DMS53 treated with DMSO at 0.1 percent for 48 hours (cell line): ENCODE measurements around the gene ZG16B.

Experiments used
- DNase-seq: peaks from one replicate; lab custom pipeline; 2025; ENCODE audit not compliant: unreplicated experiment; lab: John Stamatoyannopoulos, UW

Gene ZG16B

GRCh38 chr16:2865651-2866050, 35.5 kb downstream of the ZG16B start:
- no peak for DNase-seq

GRCh38 chr16:2866431-2866830, 36.3 kb downstream of the ZG16B start:
- DNase-seq, result no peak

DNA sequence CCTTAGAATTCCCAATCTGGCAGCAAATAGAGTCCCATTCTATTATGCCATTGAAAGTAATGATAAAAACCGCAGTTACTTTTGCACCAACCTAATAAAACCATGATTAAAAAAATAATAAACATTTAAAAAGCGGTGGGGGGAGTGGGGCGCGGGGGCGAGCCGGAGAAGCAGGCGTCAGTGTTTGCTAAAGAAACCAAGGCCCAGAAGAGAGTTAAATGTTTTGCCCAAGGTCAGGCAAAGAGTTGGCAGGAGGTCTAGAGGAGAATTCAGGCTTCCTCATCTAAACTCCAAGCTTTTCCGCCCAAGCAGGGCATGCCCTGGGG, 37.5 kb downstream of the ZG16B start:
- no peak for DNase-seq

GRCh38 chr16:2867987-2868789, 38.1 kb downstream of the ZG16B start:
- peak; percentile 78 for DNase-seq

DNA sequence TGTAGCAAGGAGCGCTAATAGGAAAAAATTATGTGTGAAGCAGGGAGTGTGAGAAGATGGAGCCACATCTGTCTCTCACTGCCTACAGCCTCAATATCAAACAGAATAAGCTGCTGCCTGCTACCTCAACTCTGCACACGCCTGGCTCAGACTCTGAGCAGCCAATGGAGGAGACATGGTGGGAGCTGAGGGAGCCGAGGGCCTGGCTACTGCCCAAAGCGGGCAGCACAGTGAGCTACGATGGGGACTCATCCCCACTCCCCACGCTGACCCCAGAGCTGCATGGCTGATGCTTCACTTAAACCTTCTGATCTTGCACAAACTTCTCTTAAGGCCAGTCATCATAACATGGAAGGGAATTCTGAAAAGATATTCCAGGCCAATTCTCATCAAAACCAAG, 41.8 kb downstream of the ZG16B start:
- no peak for DNase-seq

GRCh38 chr16:2874032-2874911, 44.2 kb downstream of the ZG16B start:
- no peak for DNase-seq

DNA sequence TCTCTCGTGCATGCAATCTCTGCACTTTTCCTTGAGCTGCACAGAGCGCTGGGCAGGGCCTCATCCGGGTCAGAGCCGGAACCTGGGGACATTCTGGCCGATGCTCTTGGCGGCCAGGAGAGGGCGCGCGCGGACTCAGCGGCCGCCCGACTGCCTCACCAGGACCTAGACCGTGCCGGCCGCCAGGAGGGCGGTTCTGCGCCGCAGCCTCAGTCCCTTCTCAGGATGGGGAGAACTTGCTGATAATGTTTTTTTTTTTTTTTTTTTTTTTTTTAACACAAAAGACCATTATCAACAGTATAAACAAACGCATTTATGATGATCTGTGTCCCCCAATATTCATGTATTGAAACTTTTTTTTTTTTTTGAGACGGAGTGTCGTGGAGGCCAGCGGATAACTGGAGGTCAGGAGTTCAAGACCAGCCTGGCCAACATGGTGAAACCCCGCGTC, 44.8 kb downstream of the ZG16B start:
- peak; percentile 66 for DNase-seq

DNA sequence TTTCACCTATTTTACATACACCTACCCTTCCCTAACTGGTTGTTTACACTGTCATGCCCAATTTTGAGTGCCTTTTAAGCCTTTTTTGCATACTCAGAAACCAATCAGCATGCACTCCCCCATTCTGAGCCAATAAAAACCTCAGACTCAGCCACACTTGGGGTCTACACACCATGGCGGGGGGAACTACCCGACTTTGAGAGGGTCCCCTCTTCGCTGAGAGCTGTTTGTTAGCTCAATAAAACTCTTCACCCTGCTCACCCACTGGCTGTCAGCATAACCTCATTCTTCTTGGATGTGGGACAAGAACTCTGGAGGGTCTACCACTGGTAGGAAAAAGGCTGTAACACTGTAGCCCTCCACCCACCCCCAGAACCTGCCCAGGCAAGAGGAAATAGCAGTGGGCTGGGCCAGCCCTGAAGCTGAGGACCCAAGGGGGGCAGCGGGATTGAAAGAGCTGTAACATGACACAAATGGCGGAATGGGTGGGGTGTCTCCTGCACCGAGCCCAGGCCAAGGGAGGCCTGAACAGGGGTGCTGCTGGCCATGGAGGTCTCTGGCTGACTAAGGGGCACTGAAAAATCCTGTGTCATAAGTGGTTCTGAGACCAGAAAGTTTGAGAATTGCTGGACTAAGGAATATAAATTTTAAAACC, 49.9 kb downstream of the ZG16B start:
- no peak for DNase-seq
